ENCODE data around the gene CASTOR1.
A peak's percentile ranks its signal among the peaks of the same experiment; 100 is the strongest.

The CASTOR1 gene

DNA sequence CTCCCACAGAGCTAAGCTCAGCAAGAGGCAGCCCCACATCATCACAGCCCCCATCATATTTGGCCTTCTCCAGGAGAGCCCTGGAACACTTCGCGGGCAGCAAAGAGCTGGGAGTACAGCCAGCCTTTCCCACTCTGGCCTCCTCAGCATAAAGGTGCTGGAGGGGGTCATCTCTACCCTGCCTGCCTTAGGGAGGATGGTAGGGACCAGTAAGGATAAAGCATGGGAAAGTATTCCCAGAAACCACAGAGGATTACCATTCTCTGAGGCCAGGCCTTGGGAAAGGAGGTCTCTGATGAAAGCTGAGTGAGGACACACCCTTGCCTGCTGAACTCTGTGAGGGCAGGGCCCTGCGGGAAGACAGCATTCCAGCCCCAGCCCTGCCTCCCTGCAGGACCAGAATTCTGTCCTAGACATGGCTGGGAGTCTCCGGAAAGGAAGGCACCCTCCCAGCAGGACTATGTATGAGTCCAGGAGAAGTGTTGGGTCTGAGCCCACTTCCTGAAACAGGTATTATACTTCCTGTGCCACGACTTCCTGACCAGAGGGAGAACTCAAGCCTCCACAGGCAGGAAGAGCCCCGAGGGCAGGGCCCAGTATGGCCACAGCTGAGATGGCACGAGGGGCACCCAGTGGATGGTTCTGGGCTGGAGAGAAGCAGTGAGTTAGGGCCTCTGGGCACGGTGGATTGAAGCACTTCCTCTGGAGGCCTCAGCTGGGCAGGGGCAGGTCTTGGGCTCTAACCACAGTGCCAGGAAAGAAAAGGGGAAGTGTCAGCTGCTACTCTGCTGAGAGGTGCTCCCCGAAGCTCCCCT lies 12.9 kb upstream of the CASTOR1 start:
- Histone ChIP-seq H3K36me3 (peaks cover 23% of the 10 kb centered on the region), H3K4me3 (ENCODE audit: low read depth in 1 of 2, low read length in 1 of 2) (peak overlapping the region; percentile 37 to 41), H3K4me1 (ENCODE audit: control insufficient read depth in 1 of 2, insufficient read depth in 1 of 2, low read depth in 1 of 2, low read length in 1 of 2) (peaks cover 68 to 69% of the 10 kb centered on the region in 2 experiments), H3K27me3 (no peaks in the 10 kb centered on the region), H3K9me3 (no peaks in the 10 kb centered on the region), H3K27ac (peak overlapping the region; percentile 89)
- TF ChIP-seq, protein P1, sequence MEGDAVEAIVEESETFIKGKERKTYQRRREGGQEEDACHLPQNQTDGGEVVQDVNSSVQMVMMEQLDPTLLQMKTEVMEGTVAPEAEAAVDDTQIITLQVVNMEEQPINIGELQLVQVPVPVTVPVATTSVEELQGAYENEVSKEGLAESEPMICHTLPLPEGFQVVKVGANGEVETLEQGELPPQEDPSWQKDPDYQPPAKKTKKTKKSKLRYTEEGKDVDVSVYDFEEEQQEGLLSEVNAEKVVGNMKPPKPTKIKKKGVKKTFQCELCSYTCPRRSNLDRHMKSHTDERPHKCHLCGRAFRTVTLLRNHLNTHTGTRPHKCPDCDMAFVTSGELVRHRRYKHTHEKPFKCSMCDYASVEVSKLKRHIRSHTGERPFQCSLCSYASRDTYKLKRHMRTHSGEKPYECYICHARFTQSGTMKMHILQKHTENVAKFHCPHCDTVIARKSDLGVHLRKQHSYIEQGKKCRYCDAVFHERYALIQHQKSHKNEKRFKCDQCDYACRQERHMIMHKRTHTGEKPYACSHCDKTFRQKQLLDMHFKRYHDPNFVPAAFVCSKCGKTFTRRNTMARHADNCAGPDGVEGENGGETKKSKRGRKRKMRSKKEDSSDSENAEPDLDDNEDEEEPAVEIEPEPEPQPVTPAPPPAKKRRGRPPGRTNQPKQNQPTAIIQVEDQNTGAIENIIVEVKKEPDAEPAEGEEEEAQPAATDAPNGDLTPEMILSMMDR (IDR thresholded peaks at IDR 0.05) = peak; percentile 35

DNA sequence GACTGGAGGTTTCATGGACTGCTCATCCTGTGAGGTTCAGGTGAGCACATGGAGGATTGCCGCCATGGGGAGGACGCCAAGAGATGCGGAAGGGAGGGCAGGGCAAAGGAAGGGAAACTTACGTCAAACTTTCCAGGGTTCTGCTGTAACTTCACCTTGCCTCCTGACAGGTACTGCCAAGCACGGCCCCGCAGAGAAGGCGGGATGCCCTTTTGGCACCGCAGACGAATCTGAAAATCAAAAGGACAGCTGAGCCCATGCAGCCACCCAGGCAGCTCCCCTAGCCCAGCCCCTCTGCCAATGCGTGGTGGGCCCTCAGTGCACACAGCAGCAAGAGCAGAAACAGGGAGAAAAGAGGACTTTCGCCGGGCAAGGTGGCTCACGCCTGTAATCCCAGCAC lies 10.0 kb upstream of the CASTOR1 start:
- peaks cover 40% of the 10 kb centered on the region in 2 experiments for H3K4me1 ChIP-seq (ENCODE audit: control insufficient read depth in 1 of 2, insufficient read depth in 1 of 2, low read depth in 1 of 2, low read length in 1 of 2)
- H3K36me3 ChIP-seq = peaks cover 51% of the 10 kb centered on the region

DNA sequence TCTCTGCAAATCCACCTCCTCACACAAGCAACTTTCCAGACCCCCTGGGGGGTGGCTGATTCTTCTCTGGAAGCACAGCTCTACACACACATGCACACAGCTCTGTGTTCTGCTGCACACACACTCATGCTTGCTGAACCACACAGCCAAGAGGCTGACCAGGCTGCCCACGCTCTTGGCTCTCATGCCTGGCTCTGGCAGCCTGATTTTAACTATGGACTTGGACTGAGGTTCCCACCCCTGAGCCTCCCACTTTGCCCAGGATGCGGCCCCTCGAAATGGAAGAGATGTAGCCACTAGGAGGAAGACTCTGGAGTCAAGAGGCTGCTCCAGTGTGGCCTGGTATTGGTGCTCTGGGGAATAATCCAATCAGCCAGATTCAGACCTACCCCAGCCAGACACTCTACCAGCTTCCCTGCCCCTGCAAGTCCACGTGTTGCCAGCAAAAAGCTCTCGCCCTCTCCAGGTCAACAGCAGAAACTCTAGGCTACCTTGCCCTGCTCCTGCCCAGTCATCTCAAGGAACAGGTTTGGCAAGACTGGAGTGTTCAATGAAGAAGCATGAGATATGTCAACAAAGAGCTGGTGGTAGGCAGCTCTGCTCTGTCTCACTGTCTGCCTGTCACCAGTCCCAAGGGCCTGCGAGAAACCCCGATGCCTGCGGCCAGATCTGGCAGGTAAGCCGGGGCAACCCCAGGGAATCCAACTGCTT lies 8.8 kb upstream of the CASTOR1 start:
- H3K27ac ChIP-seq = no peak overlapping the region
- H3K36me3 ChIP-seq = peaks cover 63% of the 10 kb centered on the region
- TF ChIP-seq, protein P1 (IDR thresholded peaks at IDR 0.05) = no peak
- no peaks in the 10 kb centered on the region for H3K27me3 ChIP-seq
- H3K4me3 ChIP-seq (ENCODE audit: low read depth in 1 of 2, low read length in 1 of 2) = no peak overlapping the region
- peaks cover 28% of the 10 kb centered on the region in 2 experiments for H3K4me1 ChIP-seq (ENCODE audit: control insufficient read depth in 1 of 2, insufficient read depth in 1 of 2, low read depth in 1 of 2, low read length in 1 of 2)
- no peaks in the 10 kb centered on the region for H3K9me3 ChIP-seq

More for the DNA sequence above, 10.0 kb upstream of the CASTOR1 start:
- TF ChIP-seq, protein P1 (IDR thresholded peaks at IDR 0.05) = no peak
- no peak overlapping the region for H3K27ac ChIP-seq
- H3K4me3 ChIP-seq (ENCODE audit: low read depth in 1 of 2, low read length in 1 of 2) = no peak overlapping the region
- no peaks in the 10 kb centered on the region for H3K27me3 ChIP-seq
- no peaks in the 10 kb centered on the region for H3K9me3 ChIP-seq

DNA sequence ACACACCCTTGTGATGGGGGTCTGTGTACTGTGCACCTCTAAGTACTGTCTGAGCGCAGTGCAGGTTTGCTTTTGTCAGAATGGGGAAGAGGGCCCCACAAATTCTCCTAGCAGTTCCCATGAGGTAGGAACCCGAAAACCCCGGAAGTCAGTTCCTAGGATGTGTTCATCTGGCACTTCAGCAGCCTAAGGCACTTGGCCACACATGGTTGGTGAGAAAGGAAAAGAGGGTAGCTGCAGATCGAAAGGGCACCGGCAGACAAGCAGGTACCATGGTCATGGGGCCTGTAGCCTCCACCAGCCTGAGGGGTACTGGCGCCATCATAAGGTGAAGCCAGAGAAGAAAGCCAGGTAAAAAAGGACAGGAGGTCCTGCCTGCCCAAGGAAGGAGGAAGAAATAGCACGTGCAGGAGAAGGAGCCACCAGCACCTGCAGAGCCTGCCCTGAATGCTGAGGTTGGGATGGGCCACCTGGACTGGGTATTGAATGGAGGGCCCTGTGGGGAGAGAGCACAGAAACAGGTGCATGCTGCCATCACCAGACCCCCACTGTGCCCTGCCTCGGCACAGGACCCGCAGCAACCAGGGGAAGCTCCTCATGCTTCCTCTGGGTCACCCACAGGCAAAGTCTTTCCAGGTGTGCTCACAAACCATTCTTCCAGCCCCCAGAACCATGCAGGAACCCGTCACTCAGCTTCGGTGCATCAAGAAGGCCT lies 8.1 kb upstream of the CASTOR1 start:
- Histone ChIP-seq H3K4me3 (ENCODE audit: low read depth in 1 of 2, low read length in 1 of 2) (no peak overlapping the region), H3K4me1 (ENCODE audit: control insufficient read depth in 1 of 2, insufficient read depth in 1 of 2, low read depth in 1 of 2, low read length in 1 of 2) (peaks cover 21% of the 10 kb centered on the region in 2 experiments), H3K9me3 (no peaks in the 10 kb centered on the region), H3K27me3 (no peaks in the 10 kb centered on the region), H3K27ac (no peak overlapping the region), H3K36me3 (peaks cover 70% of the 10 kb centered on the region)
- TF ChIP-seq, protein P1 (IDR thresholded peaks at IDR 0.05) = no peak

DNA sequence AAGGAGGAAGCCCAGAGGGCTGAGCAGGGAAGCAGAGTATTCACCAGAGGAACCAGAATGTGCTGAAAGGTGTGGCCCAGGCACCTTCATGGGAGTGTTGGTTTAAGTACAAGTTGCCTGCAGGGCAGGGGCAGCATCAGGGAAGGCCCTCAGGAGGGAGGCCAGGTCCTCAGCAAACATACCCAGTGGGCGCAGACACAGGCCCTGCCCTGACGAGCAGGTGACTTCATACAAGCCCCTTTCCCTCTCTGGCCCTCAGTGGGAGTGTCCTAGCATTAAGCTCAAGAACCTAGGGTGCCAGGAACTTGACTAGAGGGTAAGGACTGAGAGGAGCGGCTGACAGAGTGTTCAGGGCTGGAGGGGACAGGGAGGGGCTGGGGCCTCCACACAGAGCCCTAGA lies 7.5 kb upstream of the CASTOR1 start:
- H3K4me1 ChIP-seq (ENCODE audit: control insufficient read depth in 1 of 2, insufficient read depth in 1 of 2, low read depth in 1 of 2, low read length in 1 of 2) = peaks cover 15% of the 10 kb centered on the region in 2 experiments
- no peaks in the 10 kb centered on the region for H3K27me3 ChIP-seq
- no peak overlapping the region for H3K4me3 ChIP-seq (ENCODE audit: low read depth in 1 of 2, low read length in 1 of 2)
- H3K27ac ChIP-seq = no peak overlapping the region
- no peaks in the 10 kb centered on the region for H3K9me3 ChIP-seq
- peaks cover 76% of the 10 kb centered on the region for H3K36me3 ChIP-seq
- TF ChIP-seq, protein P1 (IDR thresholded peaks at IDR 0.05) = no peak

Measured in neutrophil (primary cell).